Measurements from ENCODE around the gene GJB5. TPM values are rescaled to one million over a fixed set of nuclear protein-coding genes. Genes with fewer than 3 reads are reported as not detected.

Gene GJB5
- total RNA-seq, 2 donors from 2014 or later: not detected

DNA sequence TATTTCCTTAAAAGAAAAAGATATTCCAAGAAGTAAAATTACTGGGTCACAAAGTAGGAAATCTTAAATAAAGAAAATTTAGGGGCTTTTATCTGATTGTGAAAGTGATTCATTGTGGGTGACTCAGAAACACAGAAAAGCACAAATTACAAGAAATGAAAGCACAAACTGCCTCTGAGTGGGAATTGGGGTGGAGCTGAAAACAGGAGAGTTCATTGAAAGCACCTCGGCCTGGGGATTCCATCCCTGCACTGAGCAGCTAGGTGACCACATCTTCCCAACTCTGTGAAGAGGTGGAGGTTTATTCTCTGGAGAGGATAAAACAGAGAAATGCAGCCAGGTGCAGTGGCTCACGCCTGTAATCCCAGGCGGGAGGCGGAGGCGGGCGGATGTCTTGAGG is 45.4 kb downstream of the GJB5 start:
- peak; percentile 80 to 89 for ATAC-seq
- peak overlapping the region; percentile 89 to 94 for H3K27ac Mint-ChIP-seq

DNA sequence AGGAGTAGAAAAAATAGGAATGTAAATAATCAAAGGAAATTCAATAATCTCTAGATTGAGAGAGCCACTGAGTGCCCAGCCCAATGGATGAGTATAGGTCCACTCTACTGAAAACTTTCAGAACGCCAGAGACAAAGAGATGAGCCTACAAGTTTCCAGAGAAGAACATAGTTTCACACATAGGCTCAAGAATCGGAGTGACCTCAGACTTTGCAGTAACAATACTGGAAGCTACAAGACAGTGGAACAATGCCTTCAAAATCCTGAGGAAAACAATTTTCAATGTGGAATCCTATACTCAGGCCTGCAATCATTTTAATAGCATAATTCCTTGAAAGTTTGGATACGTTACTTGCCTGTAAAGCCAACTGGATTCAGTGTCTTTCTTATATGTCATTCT is 48.9 kb downstream of the GJB5 start:
- DNase-seq (ENCODE audit: low spot score in 2 of 2) (no peak), ATAC-seq (no peak)
- peaks cover 0 to 19% of the 10 kb centered on the region in 2 donors for H3K36me3 Mint-ChIP-seq
- H3K9me3 Mint-ChIP-seq: peaks cover 0 to 6% of the 10 kb centered on the region in 2 donors
- no peak overlapping the region for H3K27ac Mint-ChIP-seq

More for the DNA sequence above, 45.4 kb downstream of the GJB5 start:
- Mint-ChIP-seq H3K9me3 (peaks cover 0 to 6% of the 10 kb centered on the region in 2 donors), H3K36me3 (peaks cover 0 to 19% of the 10 kb centered on the region in 2 donors)
- DNase-seq (ENCODE audit: low spot score in 2 of 2): peak in 1 of 2 donors; percentile 43

GRCh38 chr1:34806396-34806795 is 51.5 kb downstream of the GJB5 start:
- ATAC-seq (no peak), DNase-seq (ENCODE audit: low spot score in 2 of 2) (no peak)
- peaks cover 4 to 30% of the 10 kb centered on the region in 2 donors for H3K36me3 Mint-ChIP-seq
- H3K27ac Mint-ChIP-seq: no peak overlapping the region
- H3K9me3 Mint-ChIP-seq: peaks cover 4 to 17% of the 10 kb centered on the region in 2 donors

Other genes starting within 250 kb of the GJB5 start
- not detected for gene GJB4, start 4.7 kb downstream of the GJB5 start, total RNA-seq
- not detected for gene GJB3, start 26.2 kb downstream of the GJB5 start, total RNA-seq
- gene GJA4, start 38.0 kb downstream of the GJB5 start, total RNA-seq: 1 to 10 TPM in 1 of 2 donors, not detected in 1; 1.4 TPM
- 10 to 100 TPM; 48.7 to 49.1 TPM for gene SMIM12, start 104.7 kb downstream of the GJB5 start, total RNA-seq
- gene DLGAP3, start 174.6 kb downstream of the GJB5 start, total RNA-seq: under 1 TPM; 0.71 to 0.84 TPM
- 10 to 100 TPM; 11.8 to 15.9 TPM for gene TMEM35B, start 230.3 kb downstream of the GJB5 start, total RNA-seq